Esophagus squamous epithelium (tissue), 5 donors: ENCODE results near the gene CDV3. TPM values are rescaled to one million over a fixed set of nuclear protein-coding genes. Genes with fewer than 3 reads are reported as not detected.

Experiments
- DNase-seq: peaks from one replicate; lab custom pipeline; 2025; lab: John Stamatoyannopoulos, UW
- H3K27ac ChIP-seq, 4 donors: fragments of 200-600 bp; sonication (generic); one replicate each; pipeline ENCODE4 v1.5.1; 2016 to 2019; ENCODE audit warnings: mild to moderate bottlenecking in 1 of 4
- H3K27me3 ChIP-seq, 4 donors: fragments of 200-600 bp; sonication (generic); 1 replicate in 3 of 4; 2 replicates in 1 of 4; pipeline versions ENCODE4 v1.5.1 to v1.6.0; 2017 to 2021; ENCODE audit warnings: antibody characterized with exemption in 1 of 4
- H3K36me3 ChIP-seq, 3 donors: fragments of 200-600 bp; sonication (generic); one replicate each; pipeline ENCODE4 v1.5.1; 2016 to 2019
- H3K4me1 ChIP-seq, 3 donors: fragments of 200-600 bp; sonication (generic); one replicate each; pipeline ENCODE4 v1.5.1; 2017 to 2019
- H3K4me3 ChIP-seq, 4 donors: fragments of 200-600 bp; sonication (generic); 1 replicate in 3 of 4; 2 replicates in 1 of 4; pipeline ENCODE4 v1.5.1; 2016 to 2019; ENCODE audit warnings: mild to moderate bottlenecking in 2 of 4, moderate library complexity in 1 of 4
- H3K9me3 ChIP-seq, 3 donors: fragments of 200-600 bp; sonication (generic); one replicate each; pipeline ENCODE4 v1.5.1; 2016 to 2019
- CTCF ChIP-seq, 6 experiments: fragments of 450-650 bp in 4 of 6; fragments of 200-600 bp in 2 of 6; sonication (generic) in 2 of 6; IDR thresholded peaks; one replicate each; pipeline ENCODE4 v1.5.1; 2016 to 2019; ENCODE audit warnings: antibody characterized with exemption in 6 of 6, mild to moderate bottlenecking in 4 of 6, moderate library complexity in 4 of 6
- POLR2A ChIP-seq, 4 donors: fragments of 450-650 bp; IDR thresholded peaks; one replicate each; pipeline ENCODE4 v1.6.1; 2017; ENCODE audit warnings: antibody characterized with exemption in 4 of 4, mild to moderate bottlenecking in 4 of 4, moderate library complexity in 3 of 4
- WGBS, 2 donors: methylation state at CpG; one replicate each; pipeline ENCODE4 v1.1.5; 2018; 5-methylcytosine and 5-hydroxymethylcytosine counted together
- intact Hi-C: fragments of 100-400 bp; cut with DNase I; formaldehyde crosslinking; loops from one replicate; pipeline ENCODE4 v1.15.0; 2022
- small RNA-seq, 4 donors: library from RNA; depleted of rRNA; stranded (forward); fragments of <200 nt; gene quantifications; one replicate each; pipeline ENCODE3, GENCODE V24; 2016
- total RNA-seq, 4 donors: library from RNA; depleted of rRNA; stranded (reverse); fragments of >200 nt; gene quantifications; one replicate each; pipeline ENCODE4 v1.1.0, GENCODE V29; 2016
- donor health status: DM: yes; HTN: yes; CAD: no.

Gene CDV3
- total RNA-seq, 4 donors from 2014 or later = 94.5 to 120 (median 119) TPM

DNA sequence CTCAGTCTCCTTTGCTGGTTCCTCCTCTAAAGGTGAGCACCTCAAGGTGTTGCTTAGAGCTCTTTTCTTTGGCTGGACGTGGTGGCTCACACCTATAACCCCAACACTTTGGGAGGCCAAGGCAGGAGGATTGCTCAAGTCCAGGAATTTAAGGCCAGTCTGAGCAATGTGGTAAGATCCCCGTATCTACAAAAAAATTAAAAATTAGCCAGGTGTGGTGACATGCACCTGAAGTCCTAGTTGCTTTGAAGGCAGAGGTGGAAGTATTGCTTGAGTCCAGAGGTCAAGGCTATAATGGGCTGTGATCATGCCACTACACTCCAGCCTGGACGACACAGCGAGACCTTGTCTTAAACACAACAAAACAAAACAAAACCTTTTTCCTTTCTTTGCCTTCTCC, 60.0 kb downstream of the CDV3 start:
- intact Hi-C loops = no loop called here
- WGBS, 2 donors = 91 to 93% methylated on average over 3 to 4 of the region's 4 CpGs
- H3K27me3 ChIP-seq = no peaks in the 10 kb centered on the region
- H3K4me3 ChIP-seq = no peak overlapping the region
- DNase-seq = no peak
- no peak overlapping the region for H3K27ac ChIP-seq
- H3K9me3 ChIP-seq = no peaks in the 10 kb centered on the region
- no peaks in the 10 kb centered on the region for H3K4me1 ChIP-seq
- TF ChIP-seq CTCF (IDR thresholded peaks at IDR 0.05) = no peak
- TF ChIP-seq POLR2A (IDR thresholded peaks at IDR 0.05) = no peak
- H3K36me3 ChIP-seq = peaks cover 0 to 100% (median 11%) of the 10 kb centered on the region in 3 donors

Small RNAs within 50 kb of the gene (small RNA-seq; reads per million reads assigned to genes)
- 0 reads per million in 4 donors for gene AC022296.2
- 0 reads per million in 4 donors for gene RF00438

Other genes starting within 250 kb of the CDV3 start
- not detected for gene BFSP2, start 173.6 kb upstream of the CDV3 start, total RNA-seq
- 10 to 100 TPM in 3 of 4 donors, 1 to 10 TPM in 1; 8.6 to 31.1 (median 25.3) TPM for gene TOPBP1, start 88.3 kb downstream of the CDV3 start, total RNA-seq
- gene TF, start 172.7 kb downstream of the CDV3 start, total RNA-seq = 10 to 100 TPM in 2 of 4 donors, 1 to 10 TPM in 1, under 1 TPM in 1; 0.53 to 17.9 (median 9.4) TPM
- 100 to 1,000 TPM in 1 of 4 donors, 10 to 100 TPM in 3; 25.1 to 107 (median 44.1) TPM for gene SRPRB, start 232.1 kb downstream of the CDV3 start, total RNA-seq